Keratinocyte (primary cell): ENCODE measurements around the gene TMCO4. TPM values are rescaled to one million over a fixed set of nuclear protein-coding genes. Genes with fewer than 3 reads are reported as not detected.

Experiments
- DNase-seq: peaks from one replicate; pipeline ENCODE4 v3.0.0-alpha.2; 2011; ENCODE audit warnings: low read depth, missing footprints, low spot score
- FAIRE-seq: peaks from 2 replicates; lab custom pipeline; 2011; peaks lifted over from hg19 to GRCh38; lab: Jason Lieb, UNC
- H2AFZ ChIP-seq: 2 replicates; pipeline ENCODE4 v1.6.0; 2012; ENCODE audit warnings: low read length, control low read depth, inconsistent platforms; ENCODE audit not compliant: control insufficient read depth
- H3K27ac ChIP-seq: 2 replicates; pipeline ENCODE4 v1.5.1; 2011; ENCODE audit warnings: low read length; ENCODE audit not compliant: control insufficient read depth, insufficient read depth
- H3K27me3 ChIP-seq: 3 replicates; pipeline ENCODE4 v1.6.0; 2011; ENCODE audit warnings: low read length; ENCODE audit not compliant: control insufficient read depth, insufficient read depth; ENCODE audit errors: extremely low read depth
- H3K36me3 ChIP-seq, 2 experiments: 2 replicates in 1 of 2; 3 replicates in 1 of 2; pipeline ENCODE4 v1.5.1; 2011; ENCODE audit warnings: low read length in 2 of 2, mild to moderate bottlenecking in 1 of 2; ENCODE audit not compliant: control insufficient read depth in 2 of 2, insufficient read depth in 2 of 2; ENCODE audit errors: extremely low read depth in 1 of 2
- H3K4me1 ChIP-seq: 3 replicates; pipeline ENCODE4 v1.5.1; 2011; ENCODE audit warnings: low read length; ENCODE audit not compliant: control insufficient read depth, insufficient read depth; ENCODE audit errors: extremely low read depth
- H3K4me2 ChIP-seq: 3 replicates; pipeline ENCODE4 v1.6.0; 2011; ENCODE audit warnings: low read depth, low read length; ENCODE audit not compliant: control insufficient read depth, insufficient read depth; ENCODE audit errors: extremely low read depth
- H3K4me3 ChIP-seq, 3 experiments: fragments of 200-600 bp in 1 of 3; sonication (generic) in 1 of 3; 2 replicates in 2 of 3; 3 replicates in 1 of 3; pipeline ENCODE4 v1.5.1; 2011 to 2016; ENCODE audit warnings: low read length in 3 of 3, mild to moderate bottlenecking in 3 of 3, control low read depth in 2 of 3, inconsistent platforms in 1 of 3, low read depth in 1 of 3, mixed read lengths in 1 of 3, mixed run types in 1 of 3, moderate library complexity in 1 of 3; ENCODE audit not compliant: control insufficient read depth in 2 of 3, insufficient read depth in 2 of 3; ENCODE audit errors: extremely low read depth in 1 of 3
- H3K79me2 ChIP-seq: 2 replicates; pipeline ENCODE4 v1.6.0; 2012; ENCODE audit warnings: low read length; ENCODE audit not compliant: control insufficient read depth, insufficient read depth
- H3K9ac ChIP-seq: 3 replicates; pipeline ENCODE4 v1.6.0; 2011; ENCODE audit warnings: low read length; ENCODE audit not compliant: control insufficient read depth, insufficient read depth; ENCODE audit errors: extremely low read depth
- H3K9me1 ChIP-seq: 3 replicates; pipeline ENCODE4 v1.6.0; 2011; ENCODE audit warnings: low read length; ENCODE audit not compliant: control insufficient read depth, insufficient read depth; ENCODE audit errors: extremely low read depth
- H3K9me3 ChIP-seq: 2 replicates; pipeline ENCODE4 v1.5.1; 2012; ENCODE audit warnings: low read depth, low read length; ENCODE audit not compliant: control insufficient read depth
- H4K20me1 ChIP-seq: 3 replicates; pipeline ENCODE4 v1.6.0; 2011; ENCODE audit warnings: low read length; ENCODE audit not compliant: control insufficient read depth, insufficient read depth; ENCODE audit errors: extremely low read depth
- CTCF ChIP-seq, 3 experiments: IDR thresholded peaks in 1 of 3; conservative IDR thresholded peaks in 1 of 3; optimal IDR thresholded peaks in 1 of 3; 2 replicates in 2 of 3; 3 replicates in 1 of 3; pipeline versions ENCODE3 to v1.5.1; 2011; ENCODE audit warnings: low read length in 3 of 3, mild to moderate bottlenecking in 3 of 3, moderate library complexity in 2 of 3, control low read depth in 1 of 3, inconsistent platforms in 1 of 3; ENCODE audit not compliant: insufficient read depth in 2 of 3; ENCODE audit errors: extremely low read depth in 1 of 3
- EZH2 ChIP-seq: IDR thresholded peaks from one replicate; pipeline ENCODE4 v1.6.1; 2012; ENCODE audit warnings: inconsistent platforms, mild to moderate bottlenecking, low read length, moderate library complexity
- dilution Hi-C: fragments of 300-500 bp; cut with MboI; formaldehyde crosslinking; loops from one replicate; pipeline ENCODE4 v1.7.0; 2020; ENCODE audit warnings: low sequenced_read_pairs; ENCODE audit not compliant: extremely low pct_ligation_motif_present
- polyA plus RNA-seq, 5 experiments: library from polyadenylated mRNA; depleted of rRNA in 3 of 5; stranded (reverse) in 3 of 5; stranded (forward) in 1 of 5; unstranded in 1 of 5; fragments of >200 nt; gene quantifications; 1 replicate in 1 of 5; 2 replicates in 3 of 5; 3 replicates in 1 of 5; pipeline versions ENCODE4 v1.2.1 to v1.2.3, GENCODE V29; 2011 to 2012; ENCODE audit warnings: missing spikeins in 2 of 5, low read depth in 1 of 5, low replicate concordance in 1 of 5

The TMCO4 gene
- polyA plus RNA-seq, 1 donor (not counting 4 experiments of a cell fraction or from before 2014, with no cell fraction given), result 1.2 TPM

GRCh38 chr1:19744335-19744743 lies 55.4 kb downstream of the TMCO4 start:
- Histone ChIP-seq H3K4me2 (no peak overlapping the region), H3K27me3 (no peaks in the 10 kb centered on the region), H3K4me3 (no peak overlapping the region), H3K27ac (no peak overlapping the region), H3K79me2 (no peaks in the 10 kb centered on the region), H3K9ac (no peak overlapping the region), H4K20me1 (no peaks in the 10 kb centered on the region), H3K9me3 (no peaks in the 10 kb centered on the region), H3K9me1 (no peaks in the 10 kb centered on the region), H3K36me3 (no peaks in the 10 kb centered on the region), H3K4me1 (peaks cover 5% of the 10 kb centered on the region), H2AFZ (no peak overlapping the region)
- TF ChIP-seq EZH2 (no peak), CTCF (optimal IDR thresholded peaks at IDR 0.05 in 1 of 3, IDR thresholded peaks at IDR 0.05 in 1 of 3, conservative IDR thresholded peaks at IDR 0.05 in 1 of 3; ENCODE audit: extremely low read depth in 1 of 3, insufficient read depth in 2 of 3, low read length in 3 of 3) (no peak)
- DNase-seq (no peak), FAIRE-seq (no peak)
- dilution Hi-C loops, result no loop called here

- dilution Hi-C loops, result no loop called here
Observed at GRCh38 chr1:19743793-19744192, 55.9 kb downstream of the TMCO4 start.

More at GRCh38 chr1:19743793-19744192, 55.9 kb downstream of the TMCO4 start:
- Histone ChIP-seq H3K27me3 (no peaks in the 10 kb centered on the region), H4K20me1 (no peaks in the 10 kb centered on the region), H3K9me3 (no peaks in the 10 kb centered on the region), H3K27ac (no peak overlapping the region), H3K9me1 (no peaks in the 10 kb centered on the region), H3K4me3 (no peak overlapping the region), H3K79me2 (no peaks in the 10 kb centered on the region), H3K4me1 (peaks cover 7% of the 10 kb centered on the region), H3K4me2 (no peak overlapping the region), H3K9ac (no peak overlapping the region), H3K36me3 (no peaks in the 10 kb centered on the region), H2AFZ (no peak overlapping the region)
- FAIRE-seq (no peak), DNase-seq (no peak)
- TF ChIP-seq CTCF (optimal IDR thresholded peaks at IDR 0.05 in 1 of 3, IDR thresholded peaks at IDR 0.05 in 1 of 3, conservative IDR thresholded peaks at IDR 0.05 in 1 of 3; ENCODE audit: extremely low read depth in 1 of 3, insufficient read depth in 2 of 3, low read length in 3 of 3) (no peak), EZH2 (no peak)
